Measurements from ENCODE around the gene DBNDD1. TPM values are rescaled to one million over a fixed set of nuclear protein-coding genes. Genes with fewer than 3 reads are reported as not detected.

Gene DBNDD1
- total RNA-seq, 1 experiment from 2014 or later: 24.6 TPM

GRCh38 chr16:90023078-90023447 is 3.8 kb upstream of the DBNDD1 start:
- TF ChIP-seq EZH2 (IDR thresholded peaks at IDR 0.05; ENCODE audit: borderline replicate concordance, low read depth, low read length, poor library complexity, severe bottlenecking): no peak
- TF ChIP-seq, protein P1, sequence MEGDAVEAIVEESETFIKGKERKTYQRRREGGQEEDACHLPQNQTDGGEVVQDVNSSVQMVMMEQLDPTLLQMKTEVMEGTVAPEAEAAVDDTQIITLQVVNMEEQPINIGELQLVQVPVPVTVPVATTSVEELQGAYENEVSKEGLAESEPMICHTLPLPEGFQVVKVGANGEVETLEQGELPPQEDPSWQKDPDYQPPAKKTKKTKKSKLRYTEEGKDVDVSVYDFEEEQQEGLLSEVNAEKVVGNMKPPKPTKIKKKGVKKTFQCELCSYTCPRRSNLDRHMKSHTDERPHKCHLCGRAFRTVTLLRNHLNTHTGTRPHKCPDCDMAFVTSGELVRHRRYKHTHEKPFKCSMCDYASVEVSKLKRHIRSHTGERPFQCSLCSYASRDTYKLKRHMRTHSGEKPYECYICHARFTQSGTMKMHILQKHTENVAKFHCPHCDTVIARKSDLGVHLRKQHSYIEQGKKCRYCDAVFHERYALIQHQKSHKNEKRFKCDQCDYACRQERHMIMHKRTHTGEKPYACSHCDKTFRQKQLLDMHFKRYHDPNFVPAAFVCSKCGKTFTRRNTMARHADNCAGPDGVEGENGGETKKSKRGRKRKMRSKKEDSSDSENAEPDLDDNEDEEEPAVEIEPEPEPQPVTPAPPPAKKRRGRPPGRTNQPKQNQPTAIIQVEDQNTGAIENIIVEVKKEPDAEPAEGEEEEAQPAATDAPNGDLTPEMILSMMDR (conservative IDR thresholded peaks at IDR 0.05; ENCODE audit: low read depth, low read length): no peak
- intact Hi-C loops (cut with micrococcal nuclease; ENCODE audit: unreplicated experiment): loop anchor here (10.0 kb wide), 1 partner anchor 98 kb away; the partner anchor contains the start of gene TUBB3
- CTCF ChIA-PET: interaction anchor here (0.7 kb wide), 1 partner anchor 86 kb away, joined by 5 read pairs; no protein-coding TSS in a partner anchor
- no peaks in the 10 kb centered on the region for H3K27me3 ChIP-seq (replicated peaks; ENCODE audit: insufficient read depth, low read depth, low read length, poor library complexity)
- BruUV-seq (replicated peaks): no TSS peak
- peak overlapping the region; percentile 90 for H3K27ac ChIP-seq (ENCODE audit: low read depth, low read length, poor library complexity, severe bottlenecking)
- no peaks in the 10 kb centered on the region for H3K9me3 ChIP-seq (ENCODE audit: low read depth, low read length, poor library complexity, severe bottlenecking)
- H3K4me1 ChIP-seq (ENCODE audit: insufficient read depth, low read length, poor library complexity, severe bottlenecking): peaks cover 27% of the 10 kb centered on the region
- no peaks in the 10 kb centered on the region for H3K36me3 ChIP-seq (ENCODE audit: insufficient read depth, low read length, poor library complexity, severe bottlenecking)
- peak overlapping the region; percentile 81 for H3K4me3 ChIP-seq (ENCODE audit: low read depth, low read length, poor library complexity, severe bottlenecking)
- POLR2A ChIA-PET (ENCODE audit: low non-redundant PET): interaction anchor here (0.6 kb wide), 1 partner anchor 15 kb away, joined by 8 read pairs; no protein-coding TSS in a partner anchor
- DNase-seq (ENCODE audit: low spot score): no peak

DNA sequence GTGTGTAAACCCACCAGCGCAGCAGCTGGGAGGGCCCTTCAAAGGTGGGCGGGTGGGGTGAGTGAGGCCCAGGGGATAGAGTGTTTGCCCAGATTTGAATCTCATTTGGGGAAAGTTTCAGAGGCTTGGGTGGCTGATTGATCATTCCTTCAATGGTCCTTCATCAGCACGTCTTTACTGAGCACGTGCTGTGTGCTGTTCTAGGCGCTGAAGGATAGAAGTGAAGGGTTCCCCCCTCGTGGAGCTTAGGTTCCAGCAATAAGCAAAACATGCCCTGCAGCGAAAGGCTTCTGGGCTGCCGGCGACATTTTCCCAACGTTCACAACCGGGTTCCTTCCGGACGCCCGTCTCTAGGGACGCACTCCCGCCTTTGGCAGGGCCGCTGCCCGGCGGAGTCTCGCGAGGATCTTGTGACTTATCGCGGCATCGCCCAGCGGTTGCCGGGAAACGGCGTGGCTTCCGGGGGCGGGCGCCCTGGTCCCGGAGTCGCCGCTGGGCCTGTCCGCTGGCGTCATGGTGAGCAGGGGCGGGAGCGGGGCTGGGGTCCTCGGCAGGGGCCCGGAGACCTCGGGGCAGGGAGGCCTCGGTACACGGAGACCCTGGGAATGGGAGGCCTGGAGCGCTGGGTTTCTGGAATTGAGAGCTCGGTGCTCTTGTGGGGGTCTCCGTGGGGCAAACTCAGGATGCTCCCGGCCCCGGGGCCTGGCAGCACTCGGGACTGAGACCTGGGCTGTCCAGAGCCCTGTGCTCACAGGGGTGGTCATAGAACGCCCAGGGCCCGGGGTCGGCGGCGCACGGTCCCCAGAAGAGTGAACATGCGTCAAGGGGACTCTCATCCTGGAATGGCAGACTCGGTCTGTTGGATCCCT is 3.2 kb upstream of the DBNDD1 start:
- H3K36me3 ChIP-seq (ENCODE audit: insufficient read depth, low read length, poor library complexity, severe bottlenecking): no peaks in the 10 kb centered on the region
- H3K9me3 ChIP-seq (ENCODE audit: low read depth, low read length, poor library complexity, severe bottlenecking): no peaks in the 10 kb centered on the region
- H3K4me1 ChIP-seq (ENCODE audit: insufficient read depth, low read length, poor library complexity, severe bottlenecking): peaks cover 27% of the 10 kb centered on the region
- peak overlapping the region; percentile 90 for H3K27ac ChIP-seq (ENCODE audit: low read depth, low read length, poor library complexity, severe bottlenecking)
- intact Hi-C loops (cut with micrococcal nuclease; ENCODE audit: unreplicated experiment): loop anchor here (10.0 kb wide), 1 partner anchor 98 kb away; the partner anchor contains the start of gene TUBB3
- peak; percentile 96 for DNase-seq (ENCODE audit: low spot score)
- CTCF ChIA-PET: no interaction called here
- TF ChIP-seq EZH2 (IDR thresholded peaks at IDR 0.05; ENCODE audit: borderline replicate concordance, low read depth, low read length, poor library complexity, severe bottlenecking): no peak
- TF ChIP-seq, protein P1 (conservative IDR thresholded peaks at IDR 0.05; ENCODE audit: low read depth, low read length): no peak
- BruUV-seq (replicated peaks): TSS peak; percentile 78
- peak overlapping the region; percentile 81 for H3K4me3 ChIP-seq (ENCODE audit: low read depth, low read length, poor library complexity, severe bottlenecking)
- H3K27me3 ChIP-seq (replicated peaks; ENCODE audit: insufficient read depth, low read depth, low read length, poor library complexity): no peaks in the 10 kb centered on the region
- POLR2A ChIA-PET (ENCODE audit: low non-redundant PET): no interaction called here

GRCh38 chr16:90020838-90021382 is 1.7 kb upstream of the DBNDD1 start:
- POLR2A ChIA-PET (ENCODE audit: low non-redundant PET): no interaction called here
- peak; percentile 27 for DNase-seq (ENCODE audit: low spot score)

More at GRCh38 chr16:90020838-90021382, 1.7 kb upstream of the DBNDD1 start:
- no peaks in the 10 kb centered on the region for H3K36me3 ChIP-seq (ENCODE audit: insufficient read depth, low read length, poor library complexity, severe bottlenecking)
- CTCF ChIA-PET: no interaction called here
- H3K9me3 ChIP-seq (ENCODE audit: low read depth, low read length, poor library complexity, severe bottlenecking): no peaks in the 10 kb centered on the region
- H3K4me3 ChIP-seq (ENCODE audit: low read depth, low read length, poor library complexity, severe bottlenecking): no peak overlapping the region
- BruUV-seq (replicated peaks): no TSS peak
- peak overlapping the region; percentile 90 for H3K27ac ChIP-seq (ENCODE audit: low read depth, low read length, poor library complexity, severe bottlenecking)
- intact Hi-C loops (cut with micrococcal nuclease; ENCODE audit: unreplicated experiment): loop anchor here (10.0 kb wide), 1 partner anchor 96 kb away; the partner anchor contains the start of gene TUBB3
- peaks cover 27% of the 10 kb centered on the region for H3K4me1 ChIP-seq (ENCODE audit: insufficient read depth, low read length, poor library complexity, severe bottlenecking)
- no peaks in the 10 kb centered on the region for H3K27me3 ChIP-seq (replicated peaks; ENCODE audit: insufficient read depth, low read depth, low read length, poor library complexity)
- no peak for TF ChIP-seq EZH2 (IDR thresholded peaks at IDR 0.05; ENCODE audit: borderline replicate concordance, low read depth, low read length, poor library complexity, severe bottlenecking)
- TF ChIP-seq, protein P1 (conservative IDR thresholded peaks at IDR 0.05; ENCODE audit: low read depth, low read length): no peak
